GM18520 (cell line): ENCODE measurements around the gene IRF7.
"Not testable (repeated sequence)": the region's sequence is repeated elsewhere in the genome, so short reads cannot be mapped to it uniquely, and the experiment has no call there.

Experiments used
- ATAC-seq: cut with Tn5 transposase; IDR thresholded peaks from one replicate; pipeline ENCODE4 v1.9.1; 2021; ENCODE audit not compliant: unreplicated experiment

IRF7 gene

GRCh38 chr11:615504-616319 lies at the start of gene IRF7:
Gene IRF7 (minus strand): TSS chr11:615950. CDS start chr11:615364, 586 bp downstream.
- peak; percentile 66 for ATAC-seq

DNA sequence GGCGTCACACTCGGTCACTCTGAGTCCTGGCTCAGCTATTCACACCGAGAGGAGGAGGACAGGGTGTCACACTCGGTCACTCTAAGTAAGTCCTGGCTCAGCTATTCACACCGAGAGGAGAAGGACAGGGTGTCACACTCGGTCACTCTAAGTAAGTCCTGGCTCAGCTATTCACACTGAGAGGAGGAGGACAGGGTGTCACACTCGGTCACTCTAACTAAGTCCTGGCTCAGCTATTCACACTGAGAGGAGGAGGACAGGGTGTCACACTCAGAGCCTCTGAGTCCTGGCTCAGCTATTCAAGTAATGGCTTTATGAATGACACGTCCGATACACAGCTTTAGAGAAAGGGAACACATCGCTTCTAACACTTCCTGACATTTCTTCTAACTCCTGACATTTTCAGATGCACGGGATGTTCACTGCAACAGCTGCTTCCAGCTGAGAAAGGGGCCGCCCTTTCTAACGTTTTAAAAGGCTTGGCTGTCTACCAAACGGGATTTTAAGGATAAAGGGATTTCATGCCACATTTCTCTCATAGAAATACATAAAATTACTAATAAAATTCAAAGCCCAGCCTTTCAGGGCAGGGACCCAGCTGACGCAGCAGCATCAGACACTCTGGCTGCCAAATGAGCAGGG lies 49.4 kb upstream of the IRF7 start:
- no peak for ATAC-seq

DNA sequence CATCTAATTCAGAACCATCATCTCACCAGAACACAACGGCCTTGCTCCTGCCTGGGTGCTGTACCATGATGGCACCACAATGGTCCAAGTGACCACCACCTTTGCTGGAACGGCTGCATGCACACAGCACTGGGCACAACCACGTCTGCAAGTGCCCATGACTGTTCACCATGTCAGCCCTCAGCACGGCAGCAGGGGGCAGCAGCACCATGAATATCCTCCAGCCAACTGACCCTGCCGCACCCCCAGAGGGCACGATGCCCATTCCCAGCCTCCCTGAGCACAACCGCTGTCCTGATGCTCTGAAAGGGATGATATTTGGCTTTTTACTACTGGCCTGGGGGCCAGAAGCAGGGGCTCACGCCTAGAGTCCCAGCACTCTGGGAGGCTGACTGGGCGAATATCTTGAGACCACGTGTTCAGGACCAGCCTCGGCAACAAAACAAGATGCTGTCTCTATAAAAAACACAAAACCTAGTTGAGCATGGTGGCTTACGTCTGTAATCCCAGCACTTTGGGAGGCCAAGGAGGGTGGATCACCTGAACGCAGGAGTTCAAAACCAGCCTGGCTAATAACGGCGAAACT lies 47.0 kb upstream of the IRF7 start:
- no peak for ATAC-seq

- ATAC-seq, result no peak
These were observed 45.1 kb upstream of the IRF7 start for GRCh38 chr11:660681-661444.

GRCh38 chr11:660281-660680 lies 44.5 kb upstream of the IRF7 start:
- no peak for ATAC-seq

- ATAC-seq, result no peak
These were observed 43.9 kb upstream of the IRF7 start for GRCh38 chr11:659532-660085.

DNA sequence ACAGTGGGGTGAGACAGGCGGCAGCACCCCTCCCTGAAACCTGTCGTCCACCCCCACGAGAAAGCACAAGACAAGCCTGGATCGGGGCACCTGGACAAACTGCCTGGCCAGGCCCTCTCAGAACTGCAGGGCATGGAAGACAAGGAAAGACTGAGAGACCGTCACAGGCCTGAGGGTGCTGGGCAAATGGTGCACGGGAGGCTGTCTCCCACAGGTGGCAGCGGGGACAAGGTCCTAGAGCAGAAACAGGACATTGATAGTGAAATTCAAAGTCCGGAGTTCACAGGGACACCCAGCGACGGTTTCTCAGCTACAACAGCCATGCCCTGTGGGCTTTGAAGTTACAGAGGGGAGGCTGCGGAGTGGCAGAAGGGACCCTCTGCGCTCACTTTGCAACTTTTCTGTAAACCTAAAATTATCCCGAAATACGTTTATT lies 42.0 kb upstream of the IRF7 start:
- ATAC-seq, result no peak

DNA sequence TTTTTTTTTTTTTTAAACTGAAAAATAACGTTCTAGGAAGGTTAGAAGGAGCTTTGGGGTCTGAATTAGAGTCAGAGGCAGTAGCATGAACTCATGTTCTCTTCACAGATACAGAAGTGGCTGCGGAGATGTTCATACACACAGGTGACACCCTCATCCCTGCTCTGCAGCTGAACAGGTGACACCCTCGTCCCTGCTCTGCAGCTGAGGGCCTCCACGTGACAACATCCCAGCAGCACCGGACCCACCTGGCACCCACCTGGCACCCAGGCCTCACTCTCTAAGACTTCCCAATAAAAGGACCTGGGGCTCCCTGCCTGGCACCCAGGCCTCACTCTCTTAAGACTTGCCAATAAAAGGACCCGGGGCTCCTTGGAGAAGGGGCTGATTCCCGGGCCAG lies 41.1 kb upstream of the IRF7 start:
- no peak for ATAC-seq

GRCh38 chr11:656426-656825 lies 40.7 kb upstream of the IRF7 start:
- no peak for ATAC-seq

DNA sequence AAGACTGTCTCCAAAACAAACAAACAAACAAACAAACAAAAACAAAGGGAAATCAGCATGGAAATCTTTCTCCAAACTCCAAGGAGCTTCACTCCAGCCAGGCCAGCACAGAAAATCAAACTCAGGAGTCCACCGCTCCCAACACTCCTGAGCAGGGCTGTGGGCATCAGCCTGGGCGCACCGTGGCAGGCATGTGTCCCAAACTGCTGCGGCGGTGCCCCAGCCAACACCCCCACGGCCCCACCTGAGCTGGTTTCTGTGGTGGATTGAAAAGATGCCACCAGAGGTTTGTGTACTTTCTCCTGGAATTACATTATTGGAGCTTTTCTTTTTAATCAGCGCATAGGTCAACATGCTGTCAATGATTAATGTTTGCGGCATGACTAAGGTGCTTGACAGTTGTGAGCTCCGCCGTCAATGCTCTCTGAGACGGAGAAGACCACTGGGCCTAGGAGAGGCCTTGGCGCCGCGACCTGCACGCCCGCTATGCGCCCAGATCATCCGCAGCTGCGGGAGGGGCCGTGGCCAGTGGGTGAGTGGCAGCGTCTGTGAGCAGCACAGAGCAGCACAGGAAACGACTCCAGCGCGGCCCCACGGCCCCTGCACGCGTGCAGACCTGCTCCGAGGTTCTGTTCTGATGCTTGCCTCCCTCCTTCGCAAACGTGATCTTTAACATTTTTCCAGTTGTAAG lies 39.4 kb upstream of the IRF7 start:
- ATAC-seq, result no peak

- ATAC-seq, result not testable (repeated sequence)
These were observed 38.7 kb upstream of the IRF7 start for GRCh38 chr11:654444-654843.

- ATAC-seq, result no peak
These were observed 38.1 kb upstream of the IRF7 start for GRCh38 chr11:653837-654236.

DNA sequence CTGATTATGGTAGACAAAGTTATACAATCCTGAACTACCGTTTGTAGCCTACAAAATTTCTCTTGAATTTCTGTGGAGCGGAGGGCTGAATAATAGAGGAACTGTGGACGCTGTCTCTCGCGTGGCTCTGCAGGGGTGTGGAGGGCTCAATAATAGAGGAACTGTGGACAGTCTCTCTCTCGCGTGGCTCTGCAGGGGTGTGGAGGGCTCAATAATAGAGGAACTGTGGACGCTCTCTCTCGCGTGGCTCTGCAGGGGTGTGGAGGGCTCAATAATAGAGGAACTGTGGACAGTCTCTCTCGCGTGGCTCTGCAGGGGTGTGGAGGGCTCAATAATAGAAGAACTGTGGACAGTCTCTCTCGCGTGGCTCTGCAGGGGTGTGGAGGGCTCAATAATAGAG lies 37.4 kb upstream of the IRF7 start:
- not testable (repeated sequence) for ATAC-seq

DNA sequence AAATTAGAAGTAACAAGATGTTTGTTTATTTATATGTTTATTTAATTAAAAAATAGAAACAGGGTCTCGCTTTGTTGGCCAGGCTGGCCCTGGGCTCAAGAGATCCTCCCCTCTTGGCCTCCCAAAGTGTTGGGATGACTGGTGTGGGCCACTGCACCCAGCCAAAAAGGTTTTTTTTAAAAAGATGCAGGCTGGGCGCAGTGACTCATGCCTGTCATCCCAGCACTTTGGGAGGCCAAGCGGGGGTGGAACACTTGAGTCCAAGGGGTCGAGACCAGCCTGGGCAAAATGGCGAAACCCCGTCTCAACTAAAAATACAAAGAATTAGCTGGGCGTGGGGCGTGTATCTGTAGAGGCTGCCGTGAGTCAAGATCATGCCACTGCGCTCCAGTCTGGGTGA lies 34.7 kb upstream of the IRF7 start:
- ATAC-seq, result no peak

GRCh38 chr11:647672-648158 lies 32.0 kb upstream of the IRF7 start:
- ATAC-seq, result not testable (repeated sequence)

DNA sequence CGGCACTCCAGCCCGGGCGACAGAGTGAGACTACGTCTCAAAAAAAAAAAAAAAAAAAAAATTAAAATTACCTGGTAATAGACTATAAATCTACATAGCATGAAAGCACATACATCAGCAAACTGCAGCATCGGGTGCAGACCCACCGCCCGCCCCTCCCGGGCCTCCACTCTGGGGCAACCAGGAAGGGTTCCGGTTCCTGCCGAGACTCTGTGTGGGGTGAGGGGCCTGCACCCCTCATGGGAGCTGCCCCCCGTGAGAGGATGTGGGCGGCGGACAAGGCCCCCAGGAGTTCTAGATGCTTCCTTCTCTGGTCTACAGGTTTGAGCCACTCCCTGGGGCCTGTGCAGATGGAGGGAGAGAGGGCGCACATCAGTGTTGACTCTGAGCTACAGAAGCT lies 30.5 kb upstream of the IRF7 start:
- no peak for ATAC-seq

- no peak for ATAC-seq
These were observed 29.8 kb upstream of the IRF7 start for GRCh38 chr11:645536-645935.

DNA sequence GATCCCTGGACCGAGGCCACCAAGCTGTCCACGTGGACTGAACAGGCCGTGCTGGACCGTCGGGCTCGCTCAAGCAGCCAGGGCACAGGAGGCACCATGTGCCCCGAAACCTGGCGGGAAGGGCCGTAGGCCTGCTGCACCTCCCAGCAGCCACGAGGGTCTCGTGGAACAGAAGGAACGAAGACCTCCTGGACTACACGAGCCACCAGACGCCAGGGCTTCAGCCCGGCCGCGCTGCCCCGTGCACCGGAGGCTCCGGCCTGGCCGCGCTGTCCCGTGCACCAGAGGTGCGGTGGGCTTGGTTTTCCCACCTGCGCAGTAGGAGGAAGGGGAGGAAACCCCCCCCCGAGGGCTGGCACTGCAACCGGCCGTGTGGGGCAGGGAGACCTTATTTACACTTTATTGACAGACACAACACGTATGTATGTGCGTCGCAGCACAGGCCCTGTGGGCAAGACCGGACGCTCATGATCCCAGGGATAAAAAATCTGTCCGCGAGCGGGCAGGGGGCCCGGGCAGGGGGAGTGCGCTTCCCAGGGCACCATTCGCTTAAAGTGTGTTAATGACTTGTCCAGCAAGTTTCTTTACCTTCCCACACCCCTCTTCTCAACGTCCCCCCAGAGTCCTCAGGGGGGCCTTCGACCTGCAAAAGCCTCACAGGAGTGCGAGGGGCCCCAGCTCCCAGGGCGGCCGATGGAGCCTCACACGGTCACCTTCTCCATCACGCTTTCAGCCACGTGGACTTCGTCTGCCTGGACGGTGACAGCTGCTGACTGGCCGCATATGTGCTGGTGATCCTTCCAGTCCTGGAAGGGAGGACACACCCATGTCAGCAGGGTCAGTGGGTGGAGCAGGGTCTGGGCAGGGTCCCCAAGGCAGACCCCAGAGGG lies 28.3 kb upstream of the IRF7 start:
- ATAC-seq, result no peak

GRCh38 chr11:643366-643765 lies 27.6 kb upstream of the IRF7 start:
- no peak for ATAC-seq
